Stimulated activated CD8-positive, alpha-beta memory T cell treated with anti-CD3 and anti-CD28 coated beads, Interleukin-15, amount 100 ng/mL, for 48 hours (primary cell): Measurements from ENCODE around the gene ARL8A.
"Not testable (repeated sequence)": the region's sequence is repeated elsewhere in the genome, so short reads cannot be mapped to it uniquely, and the experiment has no call there.

ENCODE experiments used
- DNase-seq, 2 donors: peaks; one replicate each; pipeline ENCODE4 v3.0.0-alpha.2; 2020; ENCODE audit warnings: low read depth in 2 of 2

Gene ARL8A

DNA sequence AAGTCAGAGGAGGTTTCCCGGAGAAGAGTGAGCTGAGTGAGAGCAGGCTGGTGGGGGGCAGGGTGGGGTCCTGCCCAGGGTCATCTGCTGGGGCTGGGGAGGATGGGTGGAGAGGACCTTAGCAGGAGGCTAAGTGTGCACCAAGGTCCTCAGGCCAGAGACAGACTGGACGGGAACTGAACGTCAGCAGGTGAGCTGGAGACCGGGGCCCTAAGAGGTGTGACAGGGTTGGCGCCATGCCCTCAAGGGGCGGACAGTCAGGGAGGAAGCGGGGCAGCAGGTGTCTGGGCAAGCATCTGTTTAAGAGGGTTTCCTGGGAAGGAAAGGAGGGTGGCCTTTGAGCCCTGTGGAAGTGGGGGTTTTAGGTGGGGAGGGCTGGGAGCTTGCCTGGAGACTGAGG is 29.5 kb upstream of the ARL8A start:
- DNase-seq: no peak

DNA sequence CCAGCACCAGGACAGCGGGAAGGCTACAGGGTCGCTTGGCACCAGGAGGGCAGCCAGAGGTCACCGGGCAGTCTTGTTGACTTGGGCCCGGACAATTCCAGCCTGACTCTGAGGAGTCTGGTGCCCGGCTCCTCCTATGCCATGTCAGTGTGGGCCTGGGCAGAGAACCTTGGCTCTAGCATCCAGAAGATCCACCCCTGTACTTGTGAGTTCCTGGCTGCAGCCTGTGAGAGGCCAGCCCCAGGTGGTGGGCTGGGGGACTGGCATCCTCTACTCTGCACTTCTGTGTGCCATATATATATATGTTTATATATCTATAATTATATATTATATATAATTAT is 27.4 kb upstream of the ARL8A start:
- DNase-seq: no peak

DNA sequence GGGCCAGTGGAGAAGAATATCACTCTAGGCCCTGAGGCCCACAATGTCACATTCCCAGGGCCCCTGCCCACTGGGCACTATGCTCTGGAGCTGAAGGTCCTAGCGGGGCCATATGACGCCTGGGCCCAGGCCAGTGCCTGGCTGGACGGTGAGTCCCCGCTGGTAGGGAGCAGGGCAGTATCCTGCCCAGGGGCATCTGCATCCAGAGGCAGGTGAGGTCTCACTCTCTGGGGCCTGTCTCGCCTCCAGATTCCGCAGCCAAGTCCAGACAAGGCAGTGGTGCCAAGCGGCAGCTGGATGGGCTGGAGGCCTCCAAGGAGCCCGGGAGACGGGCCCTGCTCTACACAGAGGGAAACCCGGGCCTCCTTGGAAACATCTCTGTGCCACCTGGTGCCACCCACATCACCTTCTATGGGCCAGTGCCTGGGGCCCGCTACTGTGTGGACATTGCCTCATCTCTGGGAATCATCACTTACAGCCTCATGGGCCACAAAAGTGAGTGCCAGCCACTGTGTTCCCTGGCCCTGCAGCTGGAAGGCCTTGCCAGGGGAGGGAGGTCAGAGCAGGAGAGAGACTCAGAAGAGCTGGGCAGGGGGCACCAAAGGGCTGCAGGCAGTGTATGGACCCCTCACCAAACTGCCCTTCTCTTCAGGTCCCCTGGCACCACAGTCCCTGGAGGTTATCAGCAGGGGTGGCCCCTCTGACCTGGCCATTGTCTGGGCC is 26.9 kb upstream of the ARL8A start:
- DNase-seq: no peak

GRCh38 chr1:202170726-202171125 is 26.2 kb upstream of the ARL8A start:
- no peak for DNase-seq

- DNase-seq: no peak
These were observed 24.3 kb upstream of the ARL8A start for GRCh38 chr1:202168861-202169260.

- no peak for DNase-seq
These were observed 23.3 kb upstream of the ARL8A start for GRCh38 chr1:202167708-202168415.

GRCh38 chr1:202167054-202167453 is 22.5 kb upstream of the ARL8A start:
- not testable (repeated sequence) for DNase-seq

DNA sequence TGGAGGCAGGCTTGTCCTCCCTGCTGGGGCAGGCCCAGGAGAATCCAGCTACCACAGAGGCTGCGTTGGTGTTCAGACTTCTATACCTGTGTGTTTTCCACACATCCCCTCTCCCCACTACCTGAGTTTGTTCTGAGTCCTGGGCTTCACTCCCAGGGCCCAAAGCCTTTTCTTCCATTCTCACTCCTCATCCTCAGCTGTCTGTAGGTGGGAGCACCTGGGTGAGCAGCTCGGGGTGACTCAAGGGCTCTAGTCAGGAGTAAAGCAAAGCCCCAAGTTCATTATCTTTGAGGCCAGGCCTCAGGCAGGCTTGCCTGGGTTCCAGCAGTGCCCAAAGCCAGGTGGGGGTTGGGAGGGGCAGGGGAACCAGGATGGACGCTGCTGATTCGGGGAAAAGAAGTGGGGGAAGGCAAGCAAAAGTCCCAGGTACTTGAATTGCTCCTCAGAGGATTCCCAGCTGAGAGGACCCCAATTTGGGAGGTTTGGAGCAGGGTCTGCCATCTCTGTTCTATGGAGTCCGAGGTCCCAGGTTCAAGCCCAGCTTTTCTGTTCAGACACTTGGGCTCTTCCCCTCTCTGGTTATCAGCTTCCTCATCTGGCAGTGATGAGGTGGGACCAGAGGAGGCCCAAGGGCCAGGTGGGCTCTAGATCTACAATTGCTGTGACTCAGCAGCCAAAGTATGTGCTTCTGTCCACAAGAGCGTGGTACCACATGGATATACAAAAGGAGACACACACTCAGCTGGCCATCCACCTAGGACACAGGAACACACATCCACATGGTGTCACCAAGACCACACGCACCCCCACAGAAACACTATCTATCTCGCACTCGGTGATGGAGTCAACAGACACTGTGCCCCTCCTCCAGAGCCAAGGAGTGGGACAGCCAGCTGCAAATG is 21.7 kb upstream of the ARL8A start:
- no peak for DNase-seq

DNA sequence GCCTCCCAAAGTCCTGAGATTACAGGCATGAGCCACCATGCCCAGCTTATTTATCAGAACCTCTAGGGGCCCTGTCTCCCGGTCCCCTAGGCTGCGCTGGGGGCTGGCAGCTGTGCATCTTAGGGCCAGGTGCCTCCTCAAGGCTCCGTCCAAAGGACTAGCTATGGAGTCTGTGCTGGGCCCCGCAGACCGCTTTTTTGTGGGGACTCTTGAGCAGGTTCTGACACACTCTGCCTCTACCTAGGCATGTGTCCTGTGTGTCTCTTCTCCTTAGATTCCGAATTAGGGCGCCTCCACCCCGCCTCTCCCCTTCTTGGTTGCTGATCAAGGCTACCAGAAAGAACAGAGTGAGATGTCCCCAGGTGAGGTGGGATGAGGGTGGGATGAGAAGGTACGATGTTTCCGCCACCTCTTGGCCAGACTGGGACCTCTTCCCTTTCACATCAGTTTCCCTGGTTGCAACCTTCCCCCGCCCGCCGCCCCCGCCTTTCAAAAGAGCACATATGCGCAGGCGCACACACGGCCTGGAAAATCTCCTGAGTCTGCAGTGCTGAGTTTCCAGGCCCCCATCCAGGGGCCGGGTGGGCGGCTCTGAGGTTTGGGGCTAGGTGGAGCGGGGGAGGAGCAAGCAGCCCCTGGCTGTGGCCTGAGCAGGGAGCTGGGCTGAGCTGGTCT is 20.9 kb upstream of the ARL8A start:
- DNase-seq: peak; percentile 67 to 78

- peak in 1 of 2 donors; percentile 56 for DNase-seq
These were observed 19.9 kb upstream of the ARL8A start for GRCh38 chr1:202164271-202165037.

DNA sequence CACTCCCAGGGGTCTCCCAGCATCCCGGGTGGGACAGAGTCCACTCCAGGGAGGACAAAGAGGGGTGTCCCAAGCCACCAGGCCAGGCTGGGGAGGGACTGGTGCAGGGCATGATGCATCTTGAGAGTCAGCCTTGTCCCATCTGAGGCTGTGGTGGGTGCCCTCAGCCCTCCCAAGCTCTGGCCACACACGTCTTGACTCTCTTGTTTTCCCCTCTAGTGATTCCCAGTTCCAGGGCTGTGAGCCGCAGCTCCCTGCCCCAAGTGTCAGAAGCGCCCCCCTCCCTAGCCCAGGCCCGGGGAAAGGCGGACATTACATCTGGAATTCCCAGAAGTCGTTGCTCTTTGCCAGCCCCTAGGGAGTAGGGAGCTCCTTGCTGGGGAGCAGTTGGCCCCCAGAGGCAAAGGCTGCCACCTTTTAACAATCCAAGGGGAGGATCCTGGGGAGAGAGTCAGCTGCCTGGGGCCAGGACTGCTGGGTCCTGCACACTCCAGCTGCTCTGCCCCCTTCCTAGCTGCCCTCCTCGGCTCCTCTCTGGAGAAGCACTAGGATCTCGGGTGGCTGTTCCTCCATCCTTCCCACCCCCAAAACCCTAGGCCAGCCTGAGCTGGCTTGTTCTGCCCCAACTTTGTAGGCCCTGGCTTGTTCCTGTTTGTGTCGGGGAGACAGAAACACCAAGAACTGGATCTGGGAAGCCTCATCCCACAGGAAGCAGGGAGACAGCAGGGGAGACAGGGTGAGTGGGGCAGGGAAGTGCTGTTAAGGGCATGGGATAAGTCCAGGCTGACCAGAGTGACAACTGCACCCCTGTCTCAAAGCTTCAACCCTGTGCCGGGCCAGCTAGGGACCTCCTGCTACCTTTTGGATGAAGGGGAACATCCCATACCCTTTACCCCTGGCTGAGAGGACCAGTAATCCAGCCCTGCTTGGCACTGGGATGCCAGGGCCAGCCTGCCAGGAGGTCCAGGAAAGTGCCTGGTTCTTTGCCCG is 19.0 kb upstream of the ARL8A start:
- no peak for DNase-seq

DNA sequence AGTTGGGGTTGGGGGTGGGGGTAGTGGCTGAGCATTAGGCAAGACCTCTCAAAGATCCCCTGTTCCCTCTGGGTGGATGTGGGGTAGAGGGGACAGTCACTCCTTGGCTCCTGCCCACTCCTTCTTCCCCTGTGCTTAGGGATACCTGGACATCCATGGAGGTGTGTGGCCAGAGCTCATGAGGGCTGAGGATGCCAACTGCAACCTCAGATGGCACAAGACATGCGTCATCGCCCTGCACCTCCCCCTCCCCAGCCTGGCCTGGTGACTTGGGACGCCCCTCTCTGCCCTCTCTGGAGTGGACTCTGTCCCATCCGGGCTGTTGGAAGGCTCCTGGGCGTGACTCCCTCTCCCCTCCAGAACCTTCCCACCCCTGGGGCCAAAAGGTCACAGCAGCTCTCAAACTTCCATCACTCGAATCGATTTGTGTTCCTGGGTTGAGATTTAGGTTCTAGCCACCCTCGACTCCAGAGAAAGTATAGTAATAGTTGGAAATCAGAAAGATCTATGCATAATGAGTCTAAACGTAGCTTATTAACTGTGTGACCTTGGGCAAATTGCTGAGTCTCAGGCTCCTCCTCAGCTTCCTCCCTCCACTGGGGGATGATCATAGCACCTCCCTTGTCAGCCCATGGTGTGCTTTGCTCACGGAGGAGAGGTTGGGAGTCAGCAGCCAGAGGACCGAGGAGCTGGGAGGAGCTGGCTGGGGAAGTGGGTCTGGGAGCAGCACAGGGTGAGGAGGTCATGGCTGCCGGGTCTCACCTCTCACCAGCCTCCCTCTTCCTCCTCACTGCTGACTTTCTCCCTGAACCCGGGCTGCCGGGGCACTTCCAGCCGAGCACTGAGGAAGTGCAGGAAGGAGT is 18.1 kb upstream of the ARL8A start:
- no peak for DNase-seq

- peak; percentile 63 to 84 for DNase-seq
These were observed 17.5 kb upstream of the ARL8A start for GRCh38 chr1:202162047-202162417.

DNA sequence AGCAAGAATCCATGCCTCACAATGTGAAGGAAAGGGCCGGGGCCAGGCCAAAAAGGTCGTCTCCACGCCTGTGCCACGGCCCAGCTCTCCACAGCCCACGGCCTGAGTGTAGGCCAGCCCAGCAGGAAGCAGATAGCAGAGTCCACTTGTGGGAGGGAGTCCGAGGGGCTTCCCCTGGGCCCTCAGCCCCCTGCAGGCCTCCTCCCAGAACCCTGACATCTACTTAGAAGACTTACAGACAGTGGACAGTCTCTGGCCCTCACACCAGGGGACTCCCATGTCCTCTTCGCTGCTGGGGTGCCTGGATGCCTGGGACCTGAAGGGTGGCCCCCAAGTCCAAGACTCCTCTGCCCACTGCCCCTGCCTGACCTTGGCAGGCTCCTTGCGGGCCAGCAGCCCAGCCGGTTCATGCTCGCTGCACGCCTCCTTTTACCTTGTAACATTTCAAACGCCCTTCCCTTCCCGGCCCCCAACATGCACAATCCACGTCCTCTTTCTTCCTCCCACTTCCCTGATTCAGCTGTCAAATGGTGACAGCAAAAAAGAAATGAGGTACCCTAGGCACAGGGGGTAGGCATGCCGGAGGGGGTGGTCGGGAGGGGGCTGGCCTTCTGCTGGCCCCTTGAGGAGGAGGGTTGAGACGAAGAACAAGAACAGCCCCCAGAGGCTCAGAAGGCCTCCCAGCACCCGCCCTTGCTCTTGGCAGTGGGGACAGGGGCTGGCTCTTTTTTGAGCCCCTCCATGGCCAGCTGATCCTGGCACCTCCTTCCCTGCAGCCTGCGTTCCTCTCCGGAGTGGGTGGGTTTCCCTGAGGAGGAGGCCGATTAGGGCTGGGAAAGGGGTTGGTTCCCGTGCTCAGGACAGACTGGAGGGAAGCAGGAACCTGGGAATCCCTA is 16.9 kb upstream of the ARL8A start:
- no peak for DNase-seq

DNA sequence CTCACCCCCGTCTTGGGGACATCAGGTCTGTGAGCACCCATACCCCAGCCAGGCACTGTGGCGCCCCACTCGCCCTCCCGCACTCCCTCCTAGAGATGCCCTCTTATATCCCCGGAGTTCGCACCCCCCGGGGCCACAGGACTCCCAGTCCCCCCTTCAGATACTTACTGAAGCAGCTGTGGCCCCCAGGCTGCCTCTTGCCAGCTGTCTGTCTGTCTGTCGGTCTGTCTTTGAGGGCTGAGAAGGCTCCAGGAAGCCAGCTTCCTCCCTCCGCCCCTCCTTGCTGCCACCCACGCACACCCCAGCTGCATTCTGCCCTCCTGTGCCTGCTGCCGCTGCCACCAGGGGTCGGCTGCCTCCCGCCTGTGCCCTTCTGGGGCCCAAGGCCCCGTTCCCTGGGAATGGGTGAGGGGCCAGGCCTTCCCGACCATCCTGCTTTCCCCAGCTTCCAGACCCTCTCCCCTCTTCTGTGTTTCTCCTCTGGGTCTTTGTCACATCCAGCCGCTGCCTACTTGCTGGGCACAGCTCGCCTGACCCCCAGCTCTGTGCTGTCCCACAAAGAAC is 15.9 kb upstream of the ARL8A start, which contains the start of gene PTPN7:
PTPN7 (minus strand) TSS at position 226 of the 564 bp plus-strand sequence. CDS start 1,200 bp downstream, outside the sequence.
- DNase-seq: peak; percentile 82 to 84

DNA sequence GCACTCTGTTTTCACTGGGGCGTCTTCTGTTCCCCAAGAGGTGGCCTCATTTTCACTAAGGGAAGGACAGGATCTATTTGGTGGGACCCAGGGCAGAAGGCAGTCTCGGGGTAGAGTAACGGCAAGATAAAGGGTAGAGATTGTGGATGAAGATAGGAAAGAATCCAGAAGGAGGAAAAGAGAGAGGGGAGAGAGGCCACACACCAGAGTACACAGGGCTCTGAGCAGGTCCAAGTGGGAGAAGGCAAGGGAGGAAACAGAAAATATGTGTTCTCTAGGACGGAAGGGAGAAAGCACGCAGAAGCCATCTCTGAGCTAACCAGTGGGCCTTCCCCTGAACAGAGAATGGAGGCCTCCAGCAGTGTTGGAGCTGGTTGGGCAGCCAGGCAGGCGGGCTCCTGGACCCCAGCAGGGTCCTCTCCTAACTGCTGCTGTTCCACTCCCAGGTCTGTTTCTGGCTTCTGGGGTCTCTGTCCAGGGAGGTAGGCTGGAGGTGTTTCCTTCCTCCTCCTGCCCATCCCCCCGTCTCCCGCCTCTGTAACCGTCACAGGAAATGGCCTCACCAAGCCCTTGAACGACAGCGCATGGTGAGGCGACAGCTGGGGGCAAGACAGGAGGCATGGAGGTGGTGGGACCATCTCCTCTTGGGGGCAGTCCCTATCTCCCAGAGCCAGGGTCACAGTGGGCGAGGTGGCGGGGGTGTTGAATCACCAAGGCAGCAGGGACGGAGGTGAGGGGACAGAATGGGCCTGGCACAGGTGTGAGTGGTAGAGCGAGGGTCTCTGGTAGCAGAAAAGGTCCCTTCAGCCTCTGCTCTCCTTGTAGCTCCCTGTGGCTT is 15.2 kb upstream of the ARL8A start:
- peak; percentile 71 to 72 for DNase-seq
